Mesangial cell (primary cell): ENCODE results near the gene ZNF614. TPM values are rescaled to one million over a fixed set of nuclear protein-coding genes. Genes with fewer than 3 reads are reported as not detected.

ENCODE experiments used
- total RNA-seq: library from RNA; depleted of rRNA; stranded (reverse); fragments of >200 nt; gene quantifications from 2 replicates; pipeline ENCODE4 v1.2.3, GENCODE V29; 2015

The ZNF614 gene
- 3.9 and 4.1 TPM in 2 replicates for total RNA-seq

DNA sequence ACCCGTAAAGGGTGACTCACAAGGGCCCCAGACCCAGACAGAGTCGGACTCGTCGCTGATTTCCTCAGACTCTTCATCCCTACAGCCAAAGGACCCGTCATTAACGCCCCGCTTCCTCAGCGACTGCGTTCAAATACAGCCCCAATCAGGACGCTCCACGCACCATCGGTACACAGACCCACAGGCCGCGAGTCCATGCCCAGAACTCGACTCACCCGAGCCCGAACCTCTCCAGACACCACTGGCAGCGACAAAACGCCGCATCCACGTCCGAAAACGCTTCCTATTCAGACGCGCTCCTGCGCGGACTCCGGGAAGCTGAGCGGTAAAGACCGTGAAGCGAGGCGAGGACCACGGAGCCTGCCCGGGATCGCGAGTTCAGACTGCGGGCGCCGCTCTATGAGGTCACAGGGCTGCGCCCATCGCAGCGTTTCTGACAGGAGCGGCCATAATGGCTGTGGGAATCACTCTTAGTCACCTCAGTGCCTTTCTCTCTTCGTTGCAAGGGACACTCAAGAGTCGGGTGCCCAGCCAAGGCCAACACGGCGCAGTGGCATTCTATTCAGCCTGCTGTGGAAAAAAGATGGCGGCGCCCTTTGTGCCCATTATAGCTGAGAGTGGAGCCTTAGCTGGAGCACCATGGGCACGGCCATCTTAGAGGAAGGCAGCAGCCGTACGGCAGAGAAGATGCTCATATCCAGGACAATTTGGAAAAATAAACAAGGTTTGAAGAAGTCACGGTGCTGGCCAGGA, at the start of gene ZNF614:
TSS of gene ZNF614 (minus strand) at position 353 of the 753 bp plus-strand sequence. CDS start 2,634 bp downstream, outside the sequence.

DNA sequence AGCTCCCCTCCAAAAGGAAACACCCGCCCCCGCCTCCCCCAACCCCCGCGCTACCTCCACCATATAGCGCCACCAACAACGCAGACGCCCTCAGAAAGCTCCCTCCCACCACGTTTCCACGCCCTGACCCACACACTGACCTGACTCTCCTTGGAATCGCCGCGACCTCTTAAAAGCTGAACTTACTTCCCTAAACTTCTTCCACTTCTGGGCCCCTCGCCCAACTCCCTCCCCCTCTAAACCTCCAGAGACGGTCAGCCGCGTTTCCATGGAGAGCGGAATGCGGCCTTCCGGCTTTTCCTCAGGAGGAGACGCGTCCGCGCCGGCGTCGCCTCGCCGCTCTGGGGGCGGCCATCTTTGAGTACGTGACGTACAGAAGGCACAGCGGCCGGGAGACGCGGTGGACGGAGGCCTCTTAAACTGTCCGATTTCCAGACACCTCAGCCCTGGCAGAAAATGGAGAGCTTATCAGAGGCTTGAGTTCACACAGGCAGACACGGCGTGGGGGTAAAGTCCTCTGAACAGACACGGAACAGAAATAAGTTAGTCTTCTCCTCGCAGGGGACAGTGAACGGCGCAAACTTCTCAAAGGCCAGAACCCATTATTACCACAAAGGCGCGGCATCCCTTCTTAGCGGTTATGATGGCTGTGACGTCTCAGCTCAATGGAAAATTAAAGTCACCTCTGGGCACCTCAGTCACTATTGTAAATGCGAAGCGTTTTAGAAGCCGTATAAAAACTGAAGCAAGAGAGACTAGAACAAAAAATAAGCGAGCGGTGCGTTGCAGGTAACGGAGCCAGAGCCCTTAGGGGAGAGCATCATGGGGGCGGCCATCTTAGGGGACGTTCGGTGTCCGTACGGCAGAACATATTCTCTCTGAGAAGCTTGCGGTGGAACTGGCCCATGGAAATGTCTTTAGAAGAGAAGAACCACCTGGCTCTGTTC, 20.6 kb upstream of the ZNF614 start, which contains the start of gene ZNF432:
TSS of gene ZNF432 (minus strand) at position 284 of the 947 bp plus-strand sequence. CDS start 1,970 bp downstream, outside the sequence.

DNA sequence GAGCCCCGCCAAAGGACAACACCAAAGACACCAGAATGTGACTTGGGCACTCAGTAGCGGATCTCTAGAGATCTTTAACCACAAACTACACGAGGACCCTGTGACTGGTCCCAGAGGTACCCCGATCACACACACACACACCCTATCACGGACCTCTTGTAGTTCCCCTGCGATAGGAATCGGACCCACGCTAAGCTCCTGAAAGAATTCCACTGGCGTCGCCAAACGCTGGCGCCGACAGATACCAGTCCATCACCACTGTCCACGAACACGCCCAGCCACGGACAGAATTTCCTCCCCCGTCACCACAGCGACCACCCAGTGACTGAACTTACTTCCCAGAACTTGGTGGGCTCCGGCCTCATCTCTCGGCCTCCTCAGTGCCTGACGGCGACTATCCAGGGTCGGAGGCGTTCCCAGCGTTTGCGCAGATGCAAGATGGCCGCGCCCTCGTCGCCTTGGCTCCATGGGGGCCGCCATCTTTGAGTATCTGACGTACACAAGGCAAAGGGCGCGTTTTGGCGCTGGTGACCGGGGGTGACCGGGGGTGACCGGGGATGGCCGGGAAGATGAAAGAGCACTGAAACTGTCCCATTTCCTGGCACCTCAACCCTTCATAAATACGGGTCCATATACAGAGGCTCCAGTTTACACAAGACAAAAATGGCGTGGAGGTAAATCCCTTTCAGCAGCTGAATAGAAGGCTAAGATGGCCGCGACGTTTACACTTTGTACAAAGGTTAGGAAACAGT, 20.2 kb downstream of the ZNF614 start, which contains the start of gene ZNF615:
TSS of gene ZNF615 (minus strand) at position 406 of the 752 bp plus-strand sequence. CDS start 4,500 bp downstream, outside the sequence.

DNA sequence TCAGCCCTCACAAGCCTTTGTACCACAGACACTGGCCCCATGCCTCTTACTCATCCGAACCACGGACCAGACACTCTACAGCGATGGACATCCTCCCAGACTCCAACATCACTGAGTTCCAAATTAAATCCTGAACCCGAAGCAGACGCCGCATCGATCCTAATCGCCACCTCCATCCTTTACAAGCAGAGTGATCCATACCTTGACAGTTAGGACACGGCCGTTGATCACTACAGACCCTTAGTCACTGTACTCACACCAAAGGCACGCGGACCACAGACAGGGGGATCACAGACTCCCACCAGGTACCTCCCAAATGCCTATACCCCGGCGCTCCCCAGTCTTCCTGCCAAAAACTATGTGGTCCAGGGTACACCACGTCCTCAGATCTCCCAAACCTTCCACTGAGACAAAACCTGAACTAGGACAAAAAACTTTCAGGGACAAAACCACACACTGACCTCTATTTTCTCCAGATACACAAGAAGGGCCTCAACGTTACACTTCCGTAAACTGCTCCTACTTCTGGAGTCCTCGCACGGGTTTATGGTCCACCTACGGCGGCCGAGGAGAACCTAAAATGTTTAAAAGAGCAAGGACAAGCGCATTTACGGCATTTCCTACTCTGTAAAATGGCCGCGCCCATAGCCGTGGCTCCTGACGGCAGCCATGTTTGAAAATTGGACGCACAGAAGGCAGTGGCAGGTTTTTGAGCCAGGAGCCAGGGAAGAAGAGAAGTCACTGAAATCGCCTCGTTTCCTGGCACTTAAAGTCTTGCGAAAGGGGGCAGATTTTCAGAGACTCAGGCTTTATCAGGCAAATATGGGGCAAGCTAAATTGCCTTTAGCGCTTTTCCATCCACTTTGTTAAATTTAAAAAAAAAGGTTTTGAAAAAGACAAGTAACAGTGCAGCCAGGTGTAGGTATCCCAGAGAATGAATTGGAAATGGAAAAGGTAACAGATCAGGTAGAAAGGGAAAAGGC, 41.6 kb downstream of the ZNF614 start, which contains the start of gene ZNF350:
TSS of gene ZNF350 (minus strand) at position 532 of the 983 bp plus-strand sequence. CDS start 12,480 bp downstream, outside the sequence.

Other genes with a start within 250 kb of the ZNF614 start
- not detected in 2 replicates for gene FPR3, start 233.2 kb downstream of the ZNF614 start, total RNA-seq
- 2.5 and 4.4 TPM in 2 replicates for gene ZNF577, start 140.4 kb downstream of the ZNF614 start, total RNA-seq
- 4.7 and 4.9 TPM in 2 replicates for gene ZNF649, start 123.4 kb downstream of the ZNF614 start, total RNA-seq
- 1.6 and 2.9 TPM in 2 replicates for gene ZNF613, start 100.9 kb downstream of the ZNF614 start, total RNA-seq
- gene ZNF350, start 41.5 kb downstream of the ZNF614 start, total RNA-seq: 2.0 and 2.7 TPM in 2 replicates
- 2.9 and 3.2 TPM in 2 replicates for gene ZNF615, start 20.2 kb downstream of the ZNF614 start, total RNA-seq
- gene ZNF432, start 20.5 kb upstream of the ZNF614 start, total RNA-seq: 2.1 and 3.4 TPM in 2 replicates
- gene ZNF841, start 67.4 kb upstream of the ZNF614 start, total RNA-seq: 4.2 TPM in 2 replicates
- 3.3 and 4.4 TPM in 2 replicates for gene ZNF616, start 111.6 kb upstream of the ZNF614 start, total RNA-seq
- gene ZNF836, start 143.2 kb upstream of the ZNF614 start, total RNA-seq: 2.0 and 2.2 TPM in 2 replicates
- 265 and 317 TPM in 2 replicates for gene PPP2R1A, start 161.7 kb upstream of the ZNF614 start, total RNA-seq
- 6.5 and 7.2 TPM in 2 replicates for gene ZNF766, start 241.2 kb upstream of the ZNF614 start, total RNA-seq